ENCODE data around the gene LRMDA.

DNA sequence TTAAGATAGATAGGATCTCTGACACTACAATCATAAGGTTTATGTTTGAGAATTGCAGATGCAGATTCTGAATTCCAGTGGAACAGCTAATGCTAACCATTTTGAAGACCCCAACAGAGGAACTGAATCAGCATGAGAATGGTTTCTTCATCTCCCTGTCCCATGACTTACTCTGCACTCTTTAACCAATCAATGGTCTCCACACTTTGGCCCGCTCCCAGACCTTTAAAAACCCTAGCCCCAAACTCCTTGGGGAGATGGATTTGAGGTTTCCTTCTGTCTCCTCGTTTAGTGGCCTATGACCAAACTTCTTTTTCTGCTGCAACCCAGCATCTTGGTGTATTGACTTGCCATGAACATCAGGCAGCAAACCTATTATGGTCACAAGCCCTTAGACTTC is 804.9 kb downstream of the LRMDA start:
- TF ChIP-seq, protein P1, sequence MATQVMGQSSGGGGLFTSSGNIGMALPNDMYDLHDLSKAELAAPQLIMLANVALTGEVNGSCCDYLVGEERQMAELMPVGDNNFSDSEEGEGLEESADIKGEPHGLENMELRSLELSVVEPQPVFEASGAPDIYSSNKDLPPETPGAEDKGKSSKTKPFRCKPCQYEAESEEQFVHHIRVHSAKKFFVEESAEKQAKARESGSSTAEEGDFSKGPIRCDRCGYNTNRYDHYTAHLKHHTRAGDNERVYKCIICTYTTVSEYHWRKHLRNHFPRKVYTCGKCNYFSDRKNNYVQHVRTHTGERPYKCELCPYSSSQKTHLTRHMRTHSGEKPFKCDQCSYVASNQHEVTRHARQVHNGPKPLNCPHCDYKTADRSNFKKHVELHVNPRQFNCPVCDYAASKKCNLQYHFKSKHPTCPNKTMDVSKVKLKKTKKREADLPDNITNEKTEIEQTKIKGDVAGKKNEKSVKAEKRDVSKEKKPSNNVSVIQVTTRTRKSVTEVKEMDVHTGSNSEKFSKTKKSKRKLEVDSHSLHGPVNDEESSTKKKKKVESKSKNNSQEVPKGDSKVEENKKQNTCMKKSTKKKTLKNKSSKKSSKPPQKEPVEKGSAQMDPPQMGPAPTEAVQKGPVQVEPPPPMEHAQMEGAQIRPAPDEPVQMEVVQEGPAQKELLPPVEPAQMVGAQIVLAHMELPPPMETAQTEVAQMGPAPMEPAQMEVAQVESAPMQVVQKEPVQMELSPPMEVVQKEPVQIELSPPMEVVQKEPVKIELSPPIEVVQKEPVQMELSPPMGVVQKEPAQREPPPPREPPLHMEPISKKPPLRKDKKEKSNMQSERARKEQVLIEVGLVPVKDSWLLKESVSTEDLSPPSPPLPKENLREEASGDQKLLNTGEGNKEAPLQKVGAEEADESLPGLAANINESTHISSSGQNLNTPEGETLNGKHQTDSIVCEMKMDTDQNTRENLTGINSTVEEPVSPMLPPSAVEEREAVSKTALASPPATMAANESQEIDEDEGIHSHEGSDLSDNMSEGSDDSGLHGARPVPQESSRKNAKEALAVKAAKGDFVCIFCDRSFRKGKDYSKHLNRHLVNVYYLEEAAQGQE (IDR thresholded peaks at IDR 0.05; ENCODE audit: low read depth) = no peak
- TF ChIP-seq FOXM1 (IDR thresholded peaks at IDR 0.05; ENCODE audit: borderline replicate concordance, low read depth) (no peak), TAF1 (IDR thresholded peaks at IDR 0.05; ENCODE audit: low read depth) (no peak)

Measured in Ishikawa (cell line).